GM18951 (cell line): ENCODE measurements around the gene LAMA1.

Experiments used
- POLR2A ChIP-seq: IDR thresholded peaks from 4 replicates; pipeline ENCODE4 v1.6.1; 2011; ENCODE audit warnings: mild to moderate bottlenecking; ENCODE audit not compliant: insufficient read length, insufficient read depth; ENCODE audit errors: extremely low read depth
- in situ Hi-C: fragments of 300-500 bp; cut with MboI; formaldehyde crosslinking; loops from one replicate; pipeline ENCODE4 v1.12.0; 2022; ENCODE audit warnings: low sequenced_read_pairs, mixed read lengths, inconsistent platforms; ENCODE audit not compliant: unreplicated experiment

LAMA1 gene

DNA sequence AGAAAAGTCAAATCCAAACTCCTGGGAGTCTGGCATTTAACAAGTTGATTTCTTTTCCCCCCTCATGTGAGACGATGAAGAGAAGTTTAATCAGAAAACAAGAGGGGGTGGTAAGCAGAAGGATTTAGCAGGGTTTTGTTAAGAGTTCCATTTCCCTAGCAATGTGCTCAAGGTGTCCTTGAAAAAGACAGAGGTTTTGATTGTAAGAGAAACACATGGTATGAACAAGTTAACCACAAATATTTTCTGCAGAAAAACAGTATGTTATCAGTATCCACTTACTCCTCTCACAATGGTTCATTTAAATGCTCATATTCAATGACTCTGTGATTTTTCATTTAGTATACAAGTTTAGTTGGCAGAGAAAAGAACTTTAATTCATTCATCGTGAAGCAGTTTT is 26.8 kb downstream of the LAMA1 start:
- no peak for TF ChIP-seq POLR2A
- in situ Hi-C loops = no loop called here

DNA sequence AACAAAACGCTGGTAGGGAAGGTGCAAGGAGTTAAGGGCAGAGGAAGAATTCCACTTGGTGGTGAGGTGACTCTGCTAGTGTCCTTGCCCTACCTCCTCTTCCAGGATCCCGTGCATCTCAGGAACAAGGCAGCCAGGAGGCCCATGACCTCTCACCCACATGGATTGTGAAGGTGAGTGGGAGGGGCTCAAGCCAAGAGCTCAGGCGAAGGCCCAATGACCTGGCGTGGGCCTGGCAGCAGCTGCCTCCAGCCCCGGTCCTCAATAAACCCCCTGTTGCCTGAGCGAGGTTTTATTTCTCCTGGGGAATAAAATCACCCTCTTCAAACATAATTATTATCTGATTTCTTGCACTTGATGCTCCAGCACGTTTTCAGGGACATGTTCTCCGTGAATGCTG is 28.2 kb downstream of the LAMA1 start:
- in situ Hi-C loops = no loop called here
- no peak for TF ChIP-seq POLR2A

DNA sequence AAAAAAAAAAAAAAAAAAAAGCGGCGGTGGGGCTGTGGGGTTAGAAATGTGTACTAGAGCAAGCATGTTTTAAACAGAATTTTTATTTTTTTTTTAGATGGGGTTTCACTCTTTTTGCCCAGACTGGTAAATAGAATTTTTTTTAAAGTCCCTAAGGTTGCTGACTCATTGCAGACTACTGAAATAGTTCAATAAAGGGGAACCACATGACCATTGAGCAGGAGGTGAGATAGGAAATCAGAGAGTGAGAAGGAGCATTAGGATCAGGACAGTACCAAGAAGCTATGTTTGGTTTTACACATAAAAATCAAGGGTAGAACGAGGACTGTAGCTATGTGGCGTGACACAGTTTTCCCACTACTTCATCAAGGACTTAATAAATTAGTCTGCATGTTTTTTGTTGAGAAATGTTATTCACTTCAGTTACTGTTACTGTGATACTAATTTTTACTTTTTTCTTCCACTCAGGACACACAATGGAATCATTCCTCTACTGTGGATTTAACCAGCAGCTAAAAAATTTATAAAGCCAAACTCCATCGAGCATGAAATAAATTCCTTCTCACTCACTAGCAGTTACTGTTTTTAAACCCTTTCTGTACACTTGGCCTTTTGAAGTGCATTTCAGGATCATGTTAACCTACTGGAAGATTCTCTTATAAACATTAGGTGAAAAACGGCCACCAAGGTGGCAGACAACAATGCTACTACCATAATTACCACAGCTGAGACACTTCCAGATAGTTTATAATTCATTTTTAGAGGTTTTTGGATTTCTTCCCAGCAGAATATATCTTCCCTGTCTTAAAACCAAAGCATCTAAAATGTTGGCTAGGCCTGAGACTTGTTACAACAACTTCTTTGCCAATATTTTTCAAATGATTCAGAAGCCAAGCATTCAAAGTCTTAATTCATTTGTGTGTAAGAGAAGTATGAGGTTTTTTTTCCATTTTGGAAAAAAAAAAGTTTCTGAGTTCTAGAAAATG is 33.2 kb downstream of the LAMA1 start:
- in situ Hi-C loops = no loop called here
- TF ChIP-seq POLR2A = no peak

DNA sequence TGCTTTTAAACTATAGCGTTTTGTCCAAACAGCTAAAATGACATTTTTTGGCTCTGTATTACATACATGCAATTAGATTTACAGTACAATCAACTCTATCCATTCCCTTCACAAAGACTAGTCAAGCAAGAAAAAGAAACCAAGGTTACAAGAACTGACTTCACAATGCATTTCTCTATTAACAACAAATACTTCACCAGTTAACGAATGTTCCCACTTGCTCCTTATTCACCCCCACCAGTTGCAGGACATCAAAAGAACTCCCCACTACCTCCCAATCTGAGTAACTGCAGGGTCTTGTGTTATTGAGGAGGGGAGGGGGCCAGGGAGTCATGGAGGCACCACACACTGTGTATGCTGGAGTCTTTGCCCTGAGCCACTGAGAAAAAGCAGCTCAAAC is 34.9 kb downstream of the LAMA1 start:
- TF ChIP-seq POLR2A = no peak
- in situ Hi-C loops = no loop called here

GRCh38 chr18:7079231-7079630 is 38.4 kb downstream of the LAMA1 start:
- TF ChIP-seq POLR2A = no peak
- in situ Hi-C loops = no loop called here

DNA sequence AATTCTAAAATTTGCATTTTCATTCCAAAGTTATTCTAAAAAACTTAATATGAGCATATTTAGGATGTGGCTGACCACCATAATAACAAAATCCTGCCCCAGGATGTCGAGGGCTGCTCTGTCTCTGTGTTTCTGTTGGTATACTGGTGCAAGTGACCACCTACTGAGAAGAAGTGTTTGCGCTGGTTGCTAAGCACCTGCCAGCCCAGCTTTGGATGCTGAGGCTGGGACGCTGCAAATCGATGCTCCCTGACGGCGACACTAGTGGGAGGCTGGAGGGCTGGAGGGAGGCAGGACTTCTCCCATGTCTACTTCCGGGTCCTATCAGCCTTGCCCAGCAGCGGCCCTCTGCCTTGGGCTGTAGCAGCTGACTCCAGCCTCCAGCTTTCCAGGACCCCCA is 45.0 kb downstream of the LAMA1 start:
- in situ Hi-C loops = no loop called here
- no peak for TF ChIP-seq POLR2A

GRCh38 chr18:7071600-7071999 is 46.0 kb downstream of the LAMA1 start:
- in situ Hi-C loops = no loop called here
- no peak for TF ChIP-seq POLR2A

DNA sequence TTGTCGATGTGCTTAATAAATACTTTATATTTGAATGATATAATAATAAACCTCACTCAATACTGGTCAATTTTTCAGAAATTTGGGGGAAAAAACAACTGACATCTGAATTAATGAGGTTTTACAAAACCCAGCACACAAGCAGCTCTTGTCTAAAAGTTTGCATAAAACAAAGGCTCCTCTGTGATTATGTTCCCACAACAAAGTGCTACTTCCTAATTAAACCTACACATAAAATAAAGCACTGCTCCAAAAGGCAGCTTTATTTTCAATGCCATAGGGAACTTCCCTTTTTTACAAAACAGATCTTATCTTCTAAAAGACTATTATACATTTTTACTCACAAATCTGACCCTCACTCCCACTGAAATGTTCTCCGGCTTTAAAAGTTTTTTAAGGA is 47.1 kb downstream of the LAMA1 start:
- in situ Hi-C loops = no loop called here
- TF ChIP-seq POLR2A = no peak

DNA sequence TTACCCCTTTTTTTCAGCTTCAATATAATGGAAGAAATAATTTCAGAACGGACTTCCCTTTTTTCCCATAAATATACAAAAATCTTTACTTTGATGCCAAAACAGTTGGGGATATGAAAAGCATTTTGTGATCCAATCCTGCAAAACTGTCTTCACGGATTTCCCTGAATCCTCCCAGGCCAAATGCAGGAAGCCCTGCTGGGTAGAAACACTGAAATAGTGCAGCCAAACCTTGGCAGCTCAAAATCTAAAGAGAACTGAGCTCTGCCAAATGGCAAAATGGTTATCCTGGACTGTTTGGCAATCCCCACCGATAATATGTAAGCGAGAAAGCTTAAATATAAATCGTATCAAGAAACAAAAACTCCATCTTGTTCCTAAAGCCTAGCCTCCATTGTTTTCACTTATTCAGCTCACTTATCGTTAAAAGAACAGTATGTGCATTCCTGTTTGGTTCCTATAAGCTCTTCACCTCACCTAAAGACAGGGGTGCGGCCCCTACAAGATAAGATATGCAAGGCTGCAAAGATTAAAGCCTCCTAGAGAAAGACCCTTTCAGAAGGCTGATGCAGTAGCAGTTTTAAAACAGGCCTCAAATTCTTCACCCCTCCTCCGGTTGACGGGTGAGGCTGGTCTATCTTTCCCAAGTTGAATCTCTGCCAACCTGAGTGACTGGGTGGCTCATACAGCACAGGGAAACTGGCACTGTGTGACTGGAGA is 48.6 kb downstream of the LAMA1 start:
- TF ChIP-seq POLR2A = no peak
- in situ Hi-C loops = no loop called here

DNA sequence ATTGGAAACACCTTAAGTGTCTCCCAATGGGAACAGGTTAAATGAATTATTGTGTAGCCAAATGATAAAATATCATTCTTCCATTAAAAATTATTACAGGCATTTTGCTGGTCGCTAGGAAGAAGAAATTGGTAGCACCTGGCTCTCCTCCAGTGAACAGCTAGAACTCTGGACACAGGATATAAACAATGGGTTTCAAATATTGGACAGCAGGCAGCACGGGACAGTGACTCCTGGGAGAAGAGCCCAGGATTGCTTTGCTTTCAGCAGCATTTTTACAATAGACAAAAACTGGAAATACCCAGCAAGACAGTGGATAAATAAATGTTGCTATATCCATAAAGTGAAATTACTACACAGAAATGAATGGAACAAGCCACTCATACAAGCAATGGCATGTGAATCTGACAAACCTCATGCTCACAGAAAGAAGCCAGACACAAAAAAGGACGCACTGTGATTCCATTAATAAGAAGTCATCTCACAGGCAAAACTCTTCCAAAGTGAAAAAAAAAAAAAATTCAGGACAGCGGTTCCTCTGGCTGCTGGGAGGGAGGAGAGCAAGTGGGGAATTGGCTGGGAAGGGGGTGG is 50.5 kb downstream of the LAMA1 start:
- in situ Hi-C loops = no loop called here

GRCh38 chr18:7065736-7066135 is 51.9 kb downstream of the LAMA1 start:
- TF ChIP-seq POLR2A = no peak
- in situ Hi-C loops = no loop called here

More for the DNA sequence above, 50.5 kb downstream of the LAMA1 start:
- TF ChIP-seq POLR2A = no peak

GRCh38 chr18:7064346-7064745 is 53.3 kb downstream of the LAMA1 start:
- TF ChIP-seq POLR2A = no peak
- in situ Hi-C loops = no loop called here

DNA sequence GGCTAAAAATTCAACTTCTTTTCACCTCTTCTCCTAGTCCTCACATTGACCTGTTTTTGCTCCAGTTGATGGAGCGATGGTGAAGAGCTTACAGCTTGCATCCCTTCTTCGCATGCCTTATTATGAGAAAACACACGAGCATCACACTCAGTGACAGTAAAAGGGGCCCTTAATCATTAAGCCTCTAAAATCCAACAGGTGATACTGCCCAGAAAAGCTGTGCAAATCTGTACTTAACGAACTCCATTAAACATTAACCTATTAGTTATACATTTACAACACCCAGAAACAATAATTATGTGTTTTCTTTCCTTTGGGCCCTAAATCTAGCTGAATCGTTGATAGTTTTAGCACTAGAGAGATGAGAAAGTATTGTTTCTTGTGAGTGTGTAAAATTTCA is 54.8 kb downstream of the LAMA1 start:
- in situ Hi-C loops = no loop called here
- TF ChIP-seq POLR2A = no peak
